Adrenal gland (tissue), 12 donors: Measurements from ENCODE around the gene SHISA6. TPM values are rescaled to one million over a fixed set of nuclear protein-coding genes. Genes with fewer than 3 reads are reported as not detected.

ENCODE experiments used
- DNase-seq, 7 donors: peaks; one replicate each; pipeline ENCODE4 v3.0.0-alpha.2; 2019 to 2020
- H3K27ac ChIP-seq, 5 donors: fragments of 200-600 bp; sonication (generic) in 4 of 5; 1 replicate in 3 of 5; 2 replicates in 2 of 5; pipeline versions ENCODE4 v1.5.1 to v1.8.0; 2016 to 2020; ENCODE audit warnings: mild to moderate bottlenecking in 1 of 5
- H3K27me3 ChIP-seq: fragments of 200-600 bp; 2 replicates; pipeline ENCODE4 v1.8.0; 2021
- H3K36me3 ChIP-seq, 2 donors: fragments of 200-600 bp; replicated peaks in 1 of 2; 1 replicate in 1 of 2; 2 replicates in 1 of 2; pipeline versions ENCODE4 v1.5.1 to v1.8.0; 2018 to 2022
- H3K4me1 ChIP-seq, 2 donors: fragments of 200-600 bp; replicated peaks in 1 of 2; 1 replicate in 1 of 2; 2 replicates in 1 of 2; pipeline versions ENCODE4 v1.5.1 to v1.8.0; 2018 to 2021
- H3K4me3 ChIP-seq, 4 donors: fragments of 200-600 bp; sonication (generic) in 3 of 4; one replicate each; pipeline ENCODE4 v1.5.1; 2016 to 2018
- H3K9me3 ChIP-seq, 3 donors: fragments of 200-600 bp; sonication (generic) in 1 of 3; replicated peaks in 1 of 3; 1 replicate in 2 of 3; 2 replicates in 1 of 3; pipeline versions ENCODE4 v1.5.1 to v1.8.0; 2016 to 2021
- CTCF ChIP-seq, 6 experiments: fragments of 450-650 bp in 4 of 6; fragments of 200-600 bp in 2 of 6; sonication (generic) in 1 of 6; IDR thresholded peaks; 1 replicate in 5 of 6; 2 replicates in 1 of 6; pipeline versions ENCODE4 v1.5.1 to v1.8.0; 2016 to 2021; ENCODE audit warnings: antibody characterized with exemption in 6 of 6, mild to moderate bottlenecking in 2 of 6, moderate library complexity in 1 of 6
- POLR2A ChIP-seq, 2 donors: fragments of 450-650 bp; IDR thresholded peaks; one replicate each; pipeline ENCODE4 v1.6.1; 2017; ENCODE audit warnings: antibody characterized with exemption in 2 of 2, mild to moderate bottlenecking in 2 of 2, moderate library complexity in 1 of 2
- WGBS, 4 donors: extraction: QIAGEN DNeasy Blood & Tissue Kit in 2 of 4; methylation state at CpG; one replicate each; pipeline versions ENCODE4 v1.1.5 to v1.1.7; 2013 to 2017; 5-methylcytosine and 5-hydroxymethylcytosine counted together
- intact Hi-C, 2 donors: fragments of 100-400 bp; cut with DNase I; formaldehyde crosslinking; loops; one replicate each; pipeline versions ENCODE4 v1.14.1 to v1.15.0; 2022 to 2023
- polyA plus RNA-seq, 3 donors: library from polyadenylated mRNA; stranded (reverse); fragments of 200-250 nt in 2 of 3; fragments of 350-450 nt in 1 of 3; fragmentation: Illumina TruSeq in 1 of 3; extraction: RNeasy Lipid Tissue Mini Kit (QIAGEN cat#74804) in 1 of 3; gene quantifications; one replicate each; pipeline ENCODE4 v1.2.3, GENCODE V29; 2013 to 2014
- total RNA-seq, 9 donors: library from RNA; depleted of rRNA in 4 of 9; stranded (reverse); fragments of >200 nt in 4 of 9; fragments of 120-200 nt in 1 of 9; fragmentation: NEBNext Ultra II Directional in 1 of 9; extraction: Animal tissue kit (Norgen Biotek cat#: 25700) in 1 of 9; gene quantifications; one replicate each; pipeline versions ENCODE4 v1.1.0 to v1.2.4, GENCODE V29; 2013 to 2023
- donor health status: healthy with polysubstance abuse.
- donor health status: Bipolar disorder and iron deficiency.
- donor health status: DM: yes; HTN: yes; CAD: no.
- donor health status: DM: no; HTN: no; CAD: no.
- donor health status: DM: no; HTN: no; CAD: no.
- donor health status: DM: yes; HTN: yes; CAD: no.

SHISA6 gene
- total and polyA plus RNA-seq, 12 donors: 0.09 to 2.0 (median 0.57) TPM

- intact Hi-C loops: no loop called here
- WGBS, 4 donors: 66 to 75% (median 70%) methylated on average over 7 of the region's 7 CpGs
These were observed 139.7 kb downstream of the SHISA6 start for GRCh38 chr17:11380761-11381160.

GRCh38 chr17:11383157-11383556 is 142.1 kb downstream of the SHISA6 start:
- H3K27ac ChIP-seq: no peak overlapping the region
- no peaks in the 10 kb centered on the region for H3K27me3 ChIP-seq
- no peak overlapping the region for H3K4me3 ChIP-seq
- no peak for DNase-seq
- TF ChIP-seq POLR2A (IDR thresholded peaks at IDR 0.05) (no peak), CTCF (IDR thresholded peaks at IDR 0.05) (no peak)
- H3K9me3 ChIP-seq: no peaks in the 10 kb centered on the region
- H3K36me3 ChIP-seq: no peaks in the 10 kb centered on the region
- H3K4me1 ChIP-seq: no peaks in the 10 kb centered on the region
- intact Hi-C loops: no loop called here
- 76 to 87% (median 80%) methylated on average over 5 of the region's 5 CpGs for WGBS, 4 donors

More at GRCh38 chr17:11380761-11381160, 139.7 kb downstream of the SHISA6 start:
- DNase-seq: no peak
- no peaks in the 10 kb centered on the region for H3K27me3 ChIP-seq
- no peak overlapping the region for H3K4me3 ChIP-seq
- no peaks in the 10 kb centered on the region for H3K4me1 ChIP-seq
- H3K9me3 ChIP-seq: no peaks in the 10 kb centered on the region
- H3K36me3 ChIP-seq: no peaks in the 10 kb centered on the region
- no peak overlapping the region for H3K27ac ChIP-seq
- TF ChIP-seq POLR2A (IDR thresholded peaks at IDR 0.05): no peak
- TF ChIP-seq CTCF (IDR thresholded peaks at IDR 0.05): no peak

GRCh38 chr17:11384131-11384530 is 143.1 kb downstream of the SHISA6 start:
- H3K27ac ChIP-seq: no peak overlapping the region
- no peak overlapping the region for H3K4me3 ChIP-seq
- H3K36me3 ChIP-seq: no peaks in the 10 kb centered on the region
- H3K27me3 ChIP-seq: no peaks in the 10 kb centered on the region
- no peak for DNase-seq
- TF ChIP-seq POLR2A (IDR thresholded peaks at IDR 0.05): no peak
- TF ChIP-seq CTCF (IDR thresholded peaks at IDR 0.05): no peak
- no peaks in the 10 kb centered on the region for H3K9me3 ChIP-seq
- no peaks in the 10 kb centered on the region for H3K4me1 ChIP-seq
- intact Hi-C loops: no loop called here
- 69 to 87% (median 79%) methylated on average over 3 of the region's 3 CpGs for WGBS, 4 donors

GRCh38 chr17:11387610-11388009 is 146.6 kb downstream of the SHISA6 start:
- intact Hi-C loops: no loop called here
- H3K4me3 ChIP-seq: no peak overlapping the region

More at GRCh38 chr17:11387610-11388009, 146.6 kb downstream of the SHISA6 start:
- Histone ChIP-seq H3K9me3 (no peaks in the 10 kb centered on the region), H3K27me3 (no peaks in the 10 kb centered on the region), H3K36me3 (no peaks in the 10 kb centered on the region), H3K4me1 (no peaks in the 10 kb centered on the region), H3K27ac (no peak overlapping the region)
- no peak for TF ChIP-seq CTCF (IDR thresholded peaks at IDR 0.05)
- no peak for TF ChIP-seq POLR2A (IDR thresholded peaks at IDR 0.05)
- WGBS, 4 donors: 21 to 49% (median 40%) methylated on average over 2 of the region's 2 CpGs
- DNase-seq: no peak
